Epithelial cell of esophagus (primary cell): ENCODE results near the gene HAAO.

Experiments
- DNase-seq: peaks from one replicate; pipeline ENCODE4 v3.0.0; 2010; ENCODE audit warnings: low read depth
- H3K4me3 ChIP-seq: 2 replicates; pipeline ENCODE4 v1.5.1; 2011; ENCODE audit warnings: mild to moderate bottlenecking, low read length, control low read depth
- CTCF ChIP-seq: IDR thresholded peaks from 2 replicates; pipeline ENCODE4 v1.5.1; 2011; ENCODE audit warnings: low read depth, mild to moderate bottlenecking, low read length, control low read depth, inconsistent platforms; ENCODE audit not compliant: insufficient read depth; ENCODE audit errors: missing control alignments

The HAAO gene

GRCh38 chr2:42769583-42770287 is 22.6 kb downstream of the HAAO start:
- no peak overlapping the region for H3K4me3 ChIP-seq
- TF ChIP-seq CTCF, result no peak
- DNase-seq, result no peak

GRCh38 chr2:42768706-42769256 is 23.6 kb downstream of the HAAO start:
- H3K4me3 ChIP-seq, result no peak overlapping the region
- no peak for DNase-seq
- TF ChIP-seq CTCF, result no peak

GRCh38 chr2:42767899-42768705 is 24.3 kb downstream of the HAAO start:
- DNase-seq, result no peak
- no peak overlapping the region for H3K4me3 ChIP-seq
- no peak for TF ChIP-seq CTCF

- DNase-seq, result no peak
- no peak for TF ChIP-seq CTCF
- H3K4me3 ChIP-seq, result no peak overlapping the region
Measured at GRCh38 chr2:42767080-42767898, 25.1 kb downstream of the HAAO start.

GRCh38 chr2:42765686-42766085 is 26.7 kb downstream of the HAAO start:
- H3K4me3 ChIP-seq, result no peak overlapping the region
- DNase-seq, result no peak
- TF ChIP-seq CTCF, result no peak

- no peak overlapping the region for H3K4me3 ChIP-seq
- TF ChIP-seq CTCF, result no peak
- DNase-seq, result no peak
Measured at GRCh38 chr2:42764901-42765300, 27.5 kb downstream of the HAAO start.
